ENCODE measurements around the gene ZBTB33.

Gene ZBTB33, protein sequence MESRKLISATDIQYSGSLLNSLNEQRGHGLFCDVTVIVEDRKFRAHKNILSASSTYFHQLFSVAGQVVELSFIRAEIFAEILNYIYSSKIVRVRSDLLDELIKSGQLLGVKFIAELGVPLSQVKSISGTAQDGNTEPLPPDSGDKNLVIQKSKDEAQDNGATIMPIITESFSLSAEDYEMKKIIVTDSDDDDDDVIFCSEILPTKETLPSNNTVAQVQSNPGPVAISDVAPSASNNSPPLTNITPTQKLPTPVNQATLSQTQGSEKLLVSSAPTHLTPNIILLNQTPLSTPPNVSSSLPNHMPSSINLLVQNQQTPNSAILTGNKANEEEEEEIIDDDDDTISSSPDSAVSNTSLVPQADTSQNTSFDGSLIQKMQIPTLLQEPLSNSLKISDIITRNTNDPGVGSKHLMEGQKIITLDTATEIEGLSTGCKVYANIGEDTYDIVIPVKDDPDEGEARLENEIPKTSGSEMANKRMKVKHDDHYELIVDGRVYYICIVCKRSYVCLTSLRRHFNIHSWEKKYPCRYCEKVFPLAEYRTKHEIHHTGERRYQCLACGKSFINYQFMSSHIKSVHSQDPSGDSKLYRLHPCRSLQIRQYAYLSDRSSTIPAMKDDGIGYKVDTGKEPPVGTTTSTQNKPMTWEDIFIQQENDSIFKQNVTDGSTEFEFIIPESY

DNA sequence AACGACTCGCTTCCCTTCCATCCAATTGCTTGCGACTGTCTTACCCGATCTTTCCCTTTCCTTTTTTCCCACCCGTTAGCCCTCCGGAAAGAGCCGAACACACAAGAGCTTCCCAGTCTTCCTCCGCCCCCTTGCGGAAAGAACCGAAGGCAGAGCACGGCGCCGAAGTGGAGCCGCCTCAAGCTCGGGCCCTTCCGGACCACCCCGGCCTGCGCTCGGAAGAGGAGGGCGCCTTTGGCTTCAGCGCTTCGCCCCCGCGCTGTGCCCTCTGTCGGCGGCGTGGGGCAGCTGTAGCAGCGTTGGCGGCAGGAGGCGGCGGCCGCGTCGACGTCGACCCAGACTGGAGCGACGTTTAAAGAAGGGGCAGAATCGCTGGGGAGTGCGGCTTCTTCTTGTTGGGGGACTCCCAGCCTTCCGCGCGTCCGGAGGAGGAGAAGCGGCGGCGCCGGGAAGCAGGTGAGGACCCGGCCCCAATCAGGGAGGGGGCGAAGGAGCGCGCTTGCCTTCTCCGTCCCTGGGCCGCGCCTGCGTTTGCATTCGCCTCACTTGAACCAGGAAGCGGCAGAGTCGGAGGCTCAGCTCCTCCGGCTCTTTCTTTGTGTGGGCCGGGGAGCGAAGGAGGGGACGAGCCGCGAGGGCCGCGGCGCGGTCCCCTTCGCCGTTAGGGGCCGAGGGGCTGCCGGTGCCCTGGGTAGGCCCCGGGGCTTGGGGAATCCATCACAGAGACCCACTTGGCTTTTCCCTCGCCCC lies at the start of gene ZBTB33:
TSS of gene ZBTB33 (plus strand) at position 291 of the 750 bp plus-strand sequence. CDS start 2,604 bp downstream, outside the sequence.
- DNase-seq, result peak; percentile 95

- DNase-seq, result no peak
Measured at GRCh38 chrX:120200851-120201250, 49.8 kb upstream of the ZBTB33 start.

- DNase-seq, result no peak
Measured at GRCh38 chrX:120205816-120206753, 44.5 kb upstream of the ZBTB33 start.

DNA sequence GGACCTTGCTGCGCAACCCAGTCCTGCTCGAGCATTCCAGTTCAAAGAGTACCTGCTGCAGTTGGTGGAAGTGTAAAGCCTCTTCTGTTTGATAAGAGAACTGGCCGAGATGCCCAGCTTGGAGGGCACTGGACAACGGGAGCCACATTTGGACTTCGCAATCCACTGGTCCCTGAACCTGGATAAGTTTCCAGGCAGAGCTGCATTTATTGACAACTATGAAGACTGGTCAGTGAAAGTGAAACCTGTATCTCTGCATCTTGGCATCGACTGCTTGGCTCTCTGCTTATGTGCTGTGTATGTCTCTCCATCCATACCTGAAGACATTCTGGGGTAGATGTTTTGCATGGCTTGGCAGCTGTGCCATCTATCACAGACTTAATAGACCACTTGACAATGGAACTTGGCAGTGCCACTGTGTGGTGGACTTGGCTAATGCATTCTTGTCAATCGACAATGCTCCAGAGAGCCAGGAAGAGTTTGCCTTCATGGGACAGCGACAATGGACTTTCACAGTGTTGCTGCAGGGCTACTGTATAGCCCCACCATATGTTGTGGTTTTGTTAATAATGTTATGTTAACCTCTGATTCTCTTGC lies 43.5 kb upstream of the ZBTB33 start:
- DNase-seq, result no peak

GRCh38 chrX:120213438-120214265 lies 37.0 kb upstream of the ZBTB33 start:
- peak; percentile 41 for DNase-seq

- no peak for DNase-seq
Measured at GRCh38 chrX:120223374-120223773, 27.2 kb upstream of the ZBTB33 start.

DNA sequence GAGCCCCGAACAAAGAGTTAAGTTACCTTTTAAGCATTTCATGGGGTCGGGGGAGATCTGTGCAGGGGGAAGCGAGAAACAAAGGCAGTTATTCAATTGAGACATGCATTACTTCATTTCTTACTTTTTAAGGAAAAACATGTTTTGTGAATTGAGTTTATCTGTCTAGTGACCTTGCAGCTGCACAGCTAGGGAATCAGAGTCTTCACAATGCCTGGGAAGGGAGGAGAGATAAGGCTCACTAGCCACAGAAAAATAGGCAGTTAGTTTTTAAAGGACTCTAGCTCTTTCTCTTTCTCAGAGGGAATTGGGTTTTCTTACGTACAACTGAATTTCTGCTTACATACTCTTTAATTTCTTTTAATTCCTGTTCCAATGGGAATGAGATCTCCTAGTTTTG lies 26.2 kb upstream of the ZBTB33 start:
- DNase-seq, result no peak

- no peak for DNase-seq
Measured at GRCh38 chrX:120228187-120228908, 22.3 kb upstream of the ZBTB33 start.

DNA sequence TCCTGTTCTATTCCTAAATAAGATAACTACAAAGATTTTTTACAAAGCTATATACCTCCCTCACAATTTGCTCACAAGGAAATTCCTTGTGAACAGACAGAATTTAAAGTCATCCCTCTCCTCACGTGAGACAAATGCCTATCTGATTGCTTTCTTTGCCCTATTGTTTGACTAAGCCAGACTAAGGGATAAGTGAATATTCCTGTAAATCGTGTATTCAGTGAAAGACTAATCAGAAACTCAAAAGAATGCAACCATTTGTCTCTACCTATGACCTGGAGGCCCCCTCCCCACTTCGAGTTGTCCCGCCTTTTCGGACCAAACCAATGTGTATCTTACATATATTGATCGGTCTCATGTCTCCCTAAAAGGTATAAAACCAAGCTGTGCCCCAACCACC lies 15.3 kb upstream of the ZBTB33 start:
- no peak for DNase-seq

GRCh38 chrX:120236687-120237479 lies 13.7 kb upstream of the ZBTB33 start:
- DNase-seq, result no peak

GRCh38 chrX:120238933-120239332 lies 11.7 kb upstream of the ZBTB33 start:
- DNase-seq, result no peak

DNA sequence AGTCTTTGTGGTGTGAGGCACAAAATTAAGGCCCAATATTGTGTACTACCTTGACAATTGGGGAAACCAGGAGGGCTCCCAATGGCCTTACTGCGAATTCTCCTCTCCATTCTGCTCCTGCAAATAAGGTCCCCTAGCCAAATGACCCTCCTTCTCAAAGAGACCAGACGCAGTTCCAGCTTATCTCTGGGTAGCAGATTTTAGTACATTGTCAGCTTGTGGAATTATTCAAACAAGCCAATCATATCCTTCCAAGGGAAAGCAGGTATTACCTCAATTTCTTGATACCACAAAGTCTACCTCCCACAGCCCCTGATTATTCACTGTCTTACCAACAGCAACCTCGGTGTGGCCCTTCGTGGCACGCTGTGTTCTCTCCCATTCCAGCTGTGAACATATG lies 7.8 kb upstream of the ZBTB33 start:
- DNase-seq, result no peak

DNA sequence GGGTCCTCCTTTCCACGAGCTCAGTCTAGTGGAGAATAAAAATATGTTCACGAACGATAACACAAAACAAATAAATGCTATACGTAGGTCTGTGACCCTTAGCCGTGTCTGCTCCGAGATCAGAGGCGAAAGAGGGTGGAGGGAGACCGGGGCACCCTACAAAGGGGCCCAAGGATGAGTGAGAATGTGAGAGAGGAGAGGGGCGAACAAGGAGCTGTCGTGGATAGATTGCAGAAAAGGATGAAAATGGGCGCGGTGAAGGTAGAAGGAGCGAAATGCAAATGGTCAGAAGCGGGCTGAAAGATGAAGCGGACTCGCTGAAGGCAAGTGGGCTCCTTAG lies 6.2 kb upstream of the ZBTB33 start:
- DNase-seq, result no peak

- DNase-seq, result peak; percentile 83
Measured at GRCh38 chrX:120244735-120245498, 5.7 kb upstream of the ZBTB33 start.

DNA sequence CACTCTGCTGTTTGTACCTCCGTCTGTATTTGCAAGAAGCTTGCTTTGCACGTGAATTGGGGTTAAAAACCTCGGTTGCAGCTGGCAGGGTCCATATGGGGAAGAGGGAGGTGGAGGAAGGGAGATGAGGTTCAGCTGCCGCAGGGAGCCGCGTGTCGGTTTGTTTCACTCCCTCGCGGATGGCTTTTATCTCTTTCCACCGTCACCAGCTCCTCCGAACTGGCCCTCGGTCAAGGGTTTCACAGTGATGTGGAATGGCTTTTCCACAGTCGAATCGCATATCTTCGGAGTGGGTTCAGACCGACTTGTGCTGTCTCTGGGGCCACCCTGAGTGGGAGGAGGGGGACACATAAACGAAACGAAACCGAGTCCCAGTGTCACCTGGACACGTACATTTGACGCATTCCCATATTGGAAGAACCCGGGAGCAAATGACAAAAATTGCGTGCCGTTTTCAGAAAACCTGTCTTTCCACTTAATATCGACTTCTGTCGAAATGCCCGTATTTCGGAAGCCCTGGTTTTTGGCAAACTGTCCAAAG lies 929 bp downstream of the ZBTB33 start:
- DNase-seq, result peak; percentile 53

GRCh38 chrX:120253784-120254183 lies 3.2 kb downstream of the ZBTB33 start:
- no peak for DNase-seq

- no peak for DNase-seq
Measured at GRCh38 chrX:120260369-120260768, 9.8 kb downstream of the ZBTB33 start.

Data from left hindlimb (tissue), 1 donor.